Stimulated activated CD4-positive, alpha-beta T cell treated with anti-CD3 and anti-CD28 coated beads, Interleukin-4, amount 100 ng/mL, for 24 hours (primary cell): ENCODE results near the gene LRRC8B.
"Not testable (repeated sequence)": the region's sequence is repeated elsewhere in the genome, so short reads cannot be mapped to it uniquely, and the experiment has no call there.

ENCODE experiments used
- DNase-seq: peaks from one replicate; pipeline ENCODE4 v3.0.0-alpha.2; 2020

LRRC8B gene

DNA sequence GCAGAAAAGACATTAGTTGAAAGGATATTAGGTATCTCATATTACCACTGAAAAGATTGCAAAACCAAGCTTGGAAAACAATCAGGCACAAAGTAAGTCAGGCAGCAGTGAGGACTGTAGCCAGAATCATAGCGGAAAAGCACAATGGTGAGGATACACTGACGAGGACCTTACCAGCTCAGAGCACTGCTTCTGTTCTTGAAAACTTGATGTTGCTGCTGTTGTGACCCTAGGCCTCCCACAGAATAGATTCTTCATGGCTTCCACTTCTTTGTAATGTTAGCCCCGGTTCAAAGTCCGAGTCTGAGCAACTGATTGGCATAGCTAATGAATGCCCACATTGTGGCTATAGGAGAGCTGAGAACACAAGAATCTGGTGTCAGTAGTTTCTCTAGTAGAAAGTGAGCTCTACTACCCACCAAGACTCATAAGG is 63.1 kb downstream of the LRRC8B start:
- no peak for DNase-seq

DNA sequence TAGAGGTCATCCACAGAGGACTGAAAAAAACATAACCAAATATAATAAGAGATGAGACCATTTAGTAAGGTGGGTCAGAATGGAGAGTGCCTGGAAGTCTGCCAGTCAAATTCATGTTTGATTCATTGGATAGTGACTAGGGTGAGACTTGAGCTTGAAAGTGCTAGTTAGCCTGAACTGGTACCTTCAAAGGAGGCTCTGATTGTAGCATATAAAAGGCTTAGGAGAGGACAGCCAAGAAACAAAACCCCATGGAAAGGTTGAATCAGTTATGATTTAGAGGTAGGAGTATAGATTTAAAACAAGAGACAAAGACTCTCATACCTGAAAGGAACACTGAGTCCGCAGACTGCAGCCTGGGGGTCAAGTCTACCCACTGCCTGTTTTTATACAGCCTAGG is 63.9 kb downstream of the LRRC8B start:
- no peak for DNase-seq

DNA sequence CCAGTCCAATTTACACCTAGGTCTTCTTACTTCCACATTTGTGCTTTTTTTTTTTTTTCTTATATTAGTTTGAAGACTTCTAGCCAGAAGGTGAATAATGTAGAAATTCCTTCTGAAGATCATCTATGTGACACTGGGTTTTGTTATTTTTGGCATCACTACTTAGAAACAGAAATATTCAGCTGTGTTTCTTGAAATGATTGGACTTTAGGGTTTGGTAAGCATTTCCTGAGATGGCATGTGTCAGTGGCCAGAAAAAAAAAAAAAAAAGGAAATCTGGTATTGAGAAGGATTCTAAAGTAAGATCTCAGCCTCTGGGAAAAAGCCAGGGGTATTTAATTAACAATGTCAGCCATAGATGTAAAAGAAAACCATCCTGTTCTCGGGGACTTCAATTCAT is 64.9 kb downstream of the LRRC8B start:
- DNase-seq, result no peak

DNA sequence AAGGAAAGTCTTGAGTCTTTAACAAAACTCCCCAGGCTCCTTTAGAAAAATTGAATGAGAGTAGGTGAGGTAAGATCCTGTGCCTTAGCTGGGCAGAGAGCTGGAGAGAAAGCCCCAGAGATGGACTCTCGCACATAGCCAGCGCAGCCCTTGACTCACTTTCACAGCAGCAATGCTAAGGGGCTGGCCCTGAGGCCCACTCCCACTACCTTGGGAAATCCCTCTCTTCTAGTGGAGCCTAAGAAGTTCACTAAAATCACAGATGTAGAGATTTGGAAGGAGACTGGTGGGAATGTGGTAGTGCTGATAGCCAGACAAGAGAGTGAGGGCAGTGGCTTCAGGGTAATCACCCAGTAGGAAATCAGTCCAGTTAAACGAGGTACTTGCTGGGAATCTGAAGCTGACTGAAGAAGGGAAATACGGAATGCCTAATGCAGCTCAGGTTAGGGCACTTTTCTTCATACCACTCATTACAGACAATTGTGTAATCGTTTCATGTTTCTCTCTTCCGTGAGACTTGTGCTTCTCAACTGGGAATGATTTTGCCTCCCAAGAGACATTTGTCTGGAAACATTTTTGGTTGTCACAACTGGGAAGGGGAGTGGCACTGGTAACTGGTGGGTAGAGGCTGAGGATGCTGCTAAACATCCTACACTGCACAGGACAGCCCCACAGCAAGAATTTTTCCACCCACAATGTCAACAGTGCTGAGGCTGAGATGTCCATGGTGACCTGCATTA is 65.9 kb downstream of the LRRC8B start:
- no peak for DNase-seq

DNA sequence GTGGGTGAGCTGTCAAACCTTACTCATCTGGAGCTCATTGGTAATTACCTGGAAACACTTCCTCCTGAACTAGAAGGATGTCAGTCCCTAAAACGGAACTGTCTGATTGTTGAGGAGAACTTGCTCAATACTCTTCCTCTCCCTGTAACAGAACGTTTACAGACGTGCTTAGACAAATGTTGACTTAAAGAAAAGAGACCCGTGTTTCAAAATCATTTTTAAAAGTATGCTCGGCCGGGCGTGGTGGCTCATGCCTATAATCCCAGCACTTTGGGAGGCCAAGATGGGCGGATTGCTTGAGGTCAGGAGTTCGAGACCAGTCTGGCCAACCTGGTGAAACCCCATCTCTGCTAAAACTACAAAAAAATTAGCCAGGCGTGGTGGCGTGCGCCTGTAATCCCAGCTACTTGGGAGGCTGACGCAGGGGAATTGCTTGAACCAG is 68.3 kb downstream of the LRRC8B start:
- not testable (repeated sequence) for DNase-seq

DNA sequence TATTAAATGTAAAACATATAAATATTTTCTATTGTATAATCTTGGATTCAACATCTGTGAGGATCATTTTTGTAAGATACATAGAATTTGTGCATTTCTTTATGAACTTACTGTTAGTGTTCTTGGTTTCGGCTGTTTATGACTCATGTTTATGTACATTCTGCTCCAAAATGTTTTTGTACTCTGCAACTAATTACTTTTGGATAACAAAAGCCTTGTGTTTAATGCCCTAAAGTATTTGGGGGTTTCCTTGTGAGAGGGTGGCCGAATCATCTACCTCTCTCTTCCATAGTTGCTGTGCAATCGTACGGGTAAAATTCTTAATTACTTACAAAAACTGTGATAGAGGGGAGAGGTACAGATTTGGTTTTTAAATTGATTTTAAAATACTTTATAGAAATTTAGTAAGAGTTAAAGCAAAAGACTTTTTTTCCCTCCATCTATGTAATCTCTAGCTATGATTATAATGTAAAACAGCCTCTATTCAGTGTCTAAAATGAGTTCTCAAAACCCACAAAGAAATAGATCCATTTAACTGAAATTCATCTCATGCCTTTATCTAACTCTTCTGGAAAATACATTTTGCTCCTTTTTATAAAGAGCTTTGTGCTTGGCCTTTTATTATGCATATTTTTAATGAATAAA is 69.6 kb downstream of the LRRC8B start:
- DNase-seq, result no peak

DNA sequence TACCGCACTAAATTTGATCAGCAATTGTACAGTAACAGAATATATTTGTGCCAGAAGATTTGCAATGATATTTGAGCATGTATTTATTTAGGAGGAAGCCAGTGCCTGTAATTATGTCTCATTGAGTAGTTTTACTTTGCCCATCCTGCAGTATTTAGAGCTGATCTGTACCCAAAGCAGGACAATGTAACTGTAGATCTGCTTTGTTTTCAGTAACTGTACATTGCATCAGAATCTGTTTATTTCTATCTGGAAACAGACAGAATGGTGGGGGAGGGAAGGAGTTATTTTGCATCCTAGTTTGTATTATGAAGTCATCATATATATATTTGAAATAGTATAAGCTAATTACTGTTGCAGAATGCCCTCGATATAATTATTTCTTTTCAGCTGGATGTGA is 72.1 kb downstream of the LRRC8B start:
- DNase-seq, result no peak

DNA sequence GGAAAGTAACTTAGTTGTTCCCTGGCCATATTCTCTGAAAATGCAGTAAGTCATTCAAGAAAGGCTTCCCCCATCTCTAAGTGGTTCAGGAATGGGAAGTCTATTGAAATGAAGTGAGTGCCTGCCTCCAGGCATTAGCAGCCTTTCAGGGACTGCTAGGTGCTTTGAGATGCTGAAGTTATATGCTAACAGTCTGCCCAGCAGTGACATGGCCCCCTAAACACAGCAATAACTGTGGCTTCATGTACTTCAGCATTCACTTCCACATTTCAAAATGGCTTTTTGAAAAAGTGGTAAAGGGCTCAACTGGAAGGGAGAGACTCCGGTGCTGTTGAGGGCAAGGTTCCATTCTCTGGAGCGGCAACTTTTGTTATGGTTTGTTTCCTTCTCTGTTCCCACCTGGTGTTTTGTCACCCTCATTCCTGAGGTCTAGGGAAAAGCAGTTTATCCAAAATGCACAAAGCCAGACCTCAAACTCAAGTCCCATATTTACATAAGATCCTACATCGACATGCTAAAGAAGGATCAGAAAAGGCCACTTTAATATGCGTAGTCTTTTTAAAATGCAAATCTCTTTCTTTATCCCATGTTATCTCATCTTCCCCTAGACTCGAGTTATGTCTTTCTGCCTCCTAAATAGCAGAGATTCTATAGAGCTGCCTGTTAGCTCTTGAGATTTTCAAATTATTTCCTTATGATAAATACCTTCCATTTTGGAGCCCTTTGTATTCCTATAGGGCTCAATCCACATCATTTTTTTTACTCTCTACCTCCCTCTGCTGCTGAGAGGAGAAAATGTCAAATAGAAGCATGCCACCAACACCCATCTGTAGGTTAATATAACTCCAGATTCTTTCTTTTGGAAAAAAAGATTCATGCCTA is 74.1 kb downstream of the LRRC8B start:
- DNase-seq, result no peak

DNA sequence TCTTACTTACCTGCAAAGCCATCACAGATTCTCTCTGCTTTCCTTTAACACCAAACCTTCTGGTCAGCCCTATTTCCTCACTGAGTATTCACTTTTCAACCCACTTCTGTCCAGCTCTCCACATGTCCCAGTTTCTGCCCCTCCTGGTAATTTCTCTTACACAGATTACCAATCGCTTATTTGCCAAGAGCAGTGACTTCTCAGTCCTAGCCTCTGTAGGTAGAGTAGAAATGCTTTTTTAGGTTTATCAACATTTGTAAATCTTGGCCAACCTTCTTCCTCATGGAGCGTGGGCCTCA is 74.7 kb downstream of the LRRC8B start:
- DNase-seq, result no peak

DNA sequence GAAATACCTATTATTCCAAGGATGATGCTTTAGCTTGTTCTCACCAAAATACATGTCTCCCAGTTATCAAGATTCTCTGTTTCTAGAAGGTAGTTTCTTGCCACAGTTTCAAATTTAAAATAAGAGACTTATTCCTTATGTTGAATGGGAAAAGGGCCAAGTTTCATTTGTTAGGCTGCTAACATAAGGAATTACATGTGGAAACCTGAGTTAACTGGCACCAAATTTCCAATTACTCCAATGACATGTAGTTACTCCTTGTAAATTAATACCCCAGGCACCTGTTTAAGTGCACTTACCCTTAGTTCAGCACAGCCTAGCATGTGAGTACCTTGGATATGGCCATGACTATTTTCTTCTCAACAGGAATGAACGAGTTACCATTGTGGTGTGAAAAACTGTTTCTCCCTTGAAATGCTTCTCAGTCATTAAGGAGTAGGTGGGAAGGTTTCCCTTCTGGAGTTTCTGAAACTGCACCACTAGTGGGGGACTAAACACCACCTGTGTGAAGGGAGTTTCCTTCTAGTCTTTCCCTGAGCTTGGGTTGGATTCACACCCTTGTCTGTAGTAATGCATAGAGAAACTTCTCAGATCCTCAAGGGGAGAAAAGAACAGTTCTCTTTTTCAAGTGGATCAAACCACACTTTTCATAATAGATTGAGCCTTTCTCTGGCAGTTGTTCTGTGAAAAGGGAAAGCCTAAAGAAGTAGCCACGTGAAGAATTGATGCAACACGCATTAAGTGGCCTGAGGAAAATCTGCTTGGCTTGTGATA is 76.0 kb downstream of the LRRC8B start:
- DNase-seq, result no peak

DNA sequence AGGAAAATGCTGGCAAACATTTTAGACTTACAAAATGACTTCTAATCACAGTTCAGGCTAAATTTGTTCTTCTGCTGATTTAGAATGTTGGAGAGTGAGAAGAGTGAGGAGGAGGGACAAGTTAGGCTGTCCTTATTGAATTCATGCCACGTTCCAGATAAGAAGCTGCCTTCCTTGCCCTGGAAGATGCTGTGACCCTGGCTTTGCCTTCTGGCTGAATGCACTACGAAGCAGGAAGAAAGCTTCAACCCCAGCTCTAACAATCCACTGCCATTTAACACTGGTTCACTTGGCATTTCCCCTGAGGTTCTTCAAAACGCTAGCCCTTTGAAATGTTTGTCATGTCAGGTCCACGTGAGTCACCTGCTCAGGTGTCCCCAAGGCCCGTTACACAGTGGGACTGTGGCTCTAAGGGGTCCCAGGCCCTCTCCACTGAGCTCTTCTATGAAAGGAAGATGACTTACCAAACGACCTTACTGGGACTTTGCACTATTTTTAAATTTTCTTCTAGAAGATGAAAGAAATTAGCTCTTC is 78.3 kb downstream of the LRRC8B start:
- peak; percentile 48 for DNase-seq

DNA sequence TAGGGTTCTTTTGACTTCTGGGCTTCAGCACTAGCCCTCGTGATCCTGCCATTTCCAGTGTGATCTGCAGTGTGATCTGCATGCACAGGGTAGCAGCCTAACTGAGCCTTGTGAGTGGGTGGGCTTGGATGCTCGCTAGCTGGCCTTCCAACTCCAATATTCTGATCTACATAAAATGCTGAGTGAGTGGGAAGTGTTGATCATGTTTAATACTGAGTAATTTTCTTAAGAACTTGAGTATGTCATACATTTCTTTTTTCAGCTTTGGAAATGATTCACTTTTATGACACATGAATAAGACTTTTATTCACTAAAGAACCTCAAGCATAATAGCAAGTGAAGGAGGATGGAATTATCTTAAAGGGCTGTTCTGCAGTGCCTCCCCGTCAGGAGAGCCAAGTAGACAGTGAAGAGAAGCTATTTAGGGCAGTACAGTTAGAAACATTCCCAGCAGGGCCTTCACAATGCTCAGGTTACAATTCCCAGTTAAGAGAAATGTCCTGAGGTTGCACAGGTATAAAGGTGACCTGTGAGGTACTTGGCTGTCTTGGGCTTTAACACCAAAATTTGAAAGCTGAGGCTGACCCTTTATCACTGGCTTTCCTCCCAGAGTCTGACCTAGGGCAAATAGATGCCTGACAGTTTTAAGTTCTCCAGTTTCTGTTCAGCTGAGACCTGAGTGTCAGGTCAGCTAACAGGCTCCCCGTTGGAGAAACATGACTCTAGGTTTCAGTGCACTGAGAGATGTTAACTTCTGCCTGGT is 79.2 kb downstream of the LRRC8B start:
- DNase-seq, result peak; percentile 73

DNA sequence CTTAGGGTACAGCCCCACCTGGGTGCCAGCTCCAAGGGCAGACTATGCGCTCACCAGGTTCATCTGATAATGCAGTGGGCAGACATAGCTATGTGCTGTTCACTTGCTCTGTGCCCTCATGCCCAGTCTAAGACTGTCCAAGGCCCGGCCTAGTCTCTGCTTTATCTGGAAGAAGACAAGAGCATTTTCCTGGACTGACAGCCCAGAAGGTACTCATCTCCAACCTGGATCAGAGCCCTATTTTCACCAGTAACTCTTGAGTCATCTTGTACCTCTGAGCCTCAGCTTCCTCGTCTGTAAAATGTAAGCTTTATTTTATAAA is 79.7 kb downstream of the LRRC8B start:
- DNase-seq, result peak; percentile 41

DNA sequence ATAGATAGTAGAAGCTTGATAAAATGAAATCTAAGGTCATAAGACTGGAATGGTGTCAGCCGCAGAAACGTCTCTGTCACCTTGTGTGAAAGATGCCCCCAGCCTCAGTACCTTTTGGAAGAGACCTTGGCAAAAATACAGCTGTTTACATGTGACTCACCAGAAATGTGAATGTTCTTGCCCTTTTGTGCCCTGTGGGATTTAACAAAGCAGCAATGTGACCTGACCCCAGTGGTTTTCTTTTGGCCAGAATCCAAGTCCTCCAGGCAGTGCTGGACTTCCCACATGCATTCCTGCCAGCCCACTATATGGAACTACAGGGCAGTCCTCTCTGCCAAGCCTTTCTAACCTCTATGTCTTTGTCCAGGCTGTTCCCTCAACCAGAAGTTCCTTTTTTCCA is 81.1 kb downstream of the LRRC8B start:
- no peak for DNase-seq

DNA sequence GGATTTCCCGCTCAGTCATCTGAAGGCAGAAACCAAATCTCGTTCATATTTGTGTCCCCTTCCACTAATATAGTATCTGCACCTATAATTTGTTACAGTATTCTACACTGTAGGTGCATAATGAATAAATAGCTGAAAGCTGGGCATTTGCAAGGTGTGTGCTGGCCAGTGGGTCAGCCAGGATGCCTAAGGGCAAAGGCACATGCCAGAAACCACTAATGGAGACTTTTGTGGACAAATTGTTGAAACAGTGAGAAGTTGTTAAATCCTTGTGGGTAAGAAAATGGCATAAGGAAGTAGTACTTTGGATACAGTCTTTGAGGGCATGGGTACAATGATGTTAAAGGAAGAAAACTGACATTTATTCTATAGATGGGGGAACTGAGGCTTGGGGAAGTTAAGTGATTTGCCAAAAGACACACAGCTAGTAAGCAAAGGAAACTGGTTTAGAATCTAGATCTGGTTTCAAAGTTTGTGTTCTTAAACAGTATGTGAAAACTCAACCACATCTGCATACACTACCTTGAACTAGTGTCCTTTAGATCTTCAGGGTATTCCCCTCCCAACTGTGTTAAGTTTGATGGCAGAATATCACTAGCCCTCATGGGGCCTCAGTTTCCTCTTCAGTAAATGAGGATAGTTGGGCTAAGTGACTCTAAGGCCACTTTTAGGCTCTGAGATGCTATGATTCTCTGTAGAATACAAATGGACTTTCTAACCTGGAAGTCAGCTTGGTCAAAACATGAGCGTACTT is 81.8 kb downstream of the LRRC8B start:
- no peak for DNase-seq

DNA sequence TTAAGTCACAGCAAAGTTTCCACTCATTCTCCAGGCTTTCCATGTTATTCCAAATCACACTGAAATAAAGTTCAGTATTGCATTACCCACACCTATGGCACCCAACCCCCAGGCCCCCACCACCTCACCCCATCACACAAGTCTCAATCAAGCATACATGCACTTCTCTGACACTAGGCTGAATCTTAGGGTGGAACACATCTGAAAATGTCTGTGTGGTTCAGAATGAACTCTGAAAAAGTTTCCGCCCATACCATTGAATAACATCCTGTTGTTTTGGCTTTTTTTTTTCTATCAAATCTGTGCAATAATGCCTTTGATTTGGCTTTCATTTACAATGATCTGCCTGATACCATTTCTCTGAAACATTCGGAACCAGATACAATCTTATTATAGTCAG is 82.5 kb downstream of the LRRC8B start:
- peak; percentile 55 for DNase-seq

DNA sequence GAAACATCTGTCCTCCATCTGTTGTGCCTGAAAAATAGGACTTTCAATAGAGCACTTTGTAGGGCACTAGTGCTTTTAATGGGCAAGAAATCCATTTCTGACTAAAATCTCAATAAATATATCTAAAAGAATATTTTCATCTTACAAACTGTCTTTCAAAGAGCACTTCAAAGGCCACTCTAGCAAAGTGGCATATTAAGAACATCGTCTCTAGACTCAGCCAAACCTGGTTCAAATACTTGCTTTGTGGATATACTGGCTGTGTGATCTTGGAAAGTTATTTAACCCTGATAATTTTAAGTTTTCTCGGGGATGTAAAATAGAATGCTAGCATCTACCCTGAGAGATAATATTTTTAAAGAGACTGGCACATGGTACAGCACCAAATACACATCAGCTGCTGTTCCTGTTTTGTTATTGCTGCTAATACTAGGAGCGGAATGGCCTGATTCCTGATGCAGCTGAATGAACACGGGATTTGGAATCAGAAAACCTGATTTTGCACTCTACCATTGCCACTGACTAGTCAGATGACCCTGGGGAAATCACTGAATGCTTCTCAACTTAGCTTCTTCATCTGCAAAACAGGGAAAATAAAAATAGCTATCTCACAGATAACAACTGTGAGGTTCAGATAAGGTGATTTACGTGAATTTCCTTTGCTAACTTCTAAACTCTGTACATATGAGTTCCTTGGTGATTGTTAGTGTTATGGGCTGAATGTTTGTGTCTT is 83.1 kb downstream of the LRRC8B start:
- no peak for DNase-seq

DNA sequence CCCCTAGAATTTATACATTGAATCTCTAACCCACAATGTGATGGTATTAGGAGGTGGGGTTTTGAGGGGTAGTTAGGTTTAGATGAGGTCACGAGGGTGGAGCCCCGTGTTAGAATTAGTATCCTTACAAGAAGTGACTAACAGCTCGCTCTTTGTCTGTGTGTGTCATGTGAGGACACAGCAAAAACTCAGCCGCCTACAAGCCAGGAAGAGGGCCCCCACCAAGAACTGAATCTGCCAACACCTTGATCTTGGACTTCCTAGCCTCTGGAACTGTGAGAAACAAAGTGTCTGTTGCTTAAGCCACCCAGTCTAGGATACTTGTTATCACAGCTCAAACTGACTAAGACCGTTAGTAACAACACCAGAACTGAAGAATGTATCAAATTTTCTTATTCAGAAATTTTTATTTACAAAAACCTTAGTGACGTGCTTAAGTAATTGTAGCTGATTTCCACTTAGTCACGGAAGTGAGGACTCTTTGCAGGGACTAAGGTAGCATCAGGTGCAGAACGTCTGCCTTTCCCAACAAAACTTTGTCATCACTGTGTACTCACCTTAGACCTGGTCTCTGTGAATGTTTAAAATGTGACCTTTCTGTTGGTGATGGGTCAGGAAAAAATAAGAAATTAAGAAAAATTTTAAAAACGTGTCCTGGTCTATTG is 83.8 kb downstream of the LRRC8B start:
- peak; percentile 84 for DNase-seq

DNA sequence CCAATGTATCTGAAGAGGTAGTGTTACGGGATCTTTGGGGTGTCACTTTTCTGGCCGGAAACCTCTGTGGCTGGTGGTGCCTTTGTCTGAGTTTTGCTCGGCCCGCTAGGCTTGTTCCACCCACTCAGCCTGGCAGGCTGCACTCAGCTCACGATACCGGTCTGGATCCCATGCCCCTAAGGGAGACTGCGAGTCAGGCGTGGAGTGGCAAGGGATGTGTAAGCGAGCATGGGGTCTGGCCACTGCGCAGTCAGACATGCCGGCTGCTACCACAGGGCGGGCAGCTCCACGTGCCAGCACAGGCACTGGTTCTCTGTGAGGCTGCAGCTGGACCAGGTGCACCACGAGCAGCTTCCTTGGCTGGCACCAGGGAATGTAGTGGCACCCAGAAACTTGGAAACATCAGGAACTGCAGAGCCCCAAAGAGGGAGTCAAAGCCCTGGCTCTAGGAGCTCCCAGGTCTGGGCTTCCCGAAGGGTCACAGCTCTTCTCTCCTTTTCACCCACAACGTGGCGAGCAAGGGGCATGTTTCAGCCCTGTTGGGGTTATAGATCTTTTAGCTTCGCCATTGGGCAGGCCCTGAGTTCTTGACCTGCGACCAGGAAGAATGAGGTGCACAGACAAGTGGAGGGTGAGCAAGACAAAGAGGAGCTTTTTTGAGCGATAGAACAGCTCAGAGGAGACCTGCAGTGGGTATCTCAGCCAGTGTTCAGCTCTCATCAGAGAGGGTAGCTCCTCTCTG is 84.5 kb downstream of the LRRC8B start:
- DNase-seq, result peak; percentile 72
